ENCODE data around the gene SLC35E3.

The SLC35E3 gene

DNA sequence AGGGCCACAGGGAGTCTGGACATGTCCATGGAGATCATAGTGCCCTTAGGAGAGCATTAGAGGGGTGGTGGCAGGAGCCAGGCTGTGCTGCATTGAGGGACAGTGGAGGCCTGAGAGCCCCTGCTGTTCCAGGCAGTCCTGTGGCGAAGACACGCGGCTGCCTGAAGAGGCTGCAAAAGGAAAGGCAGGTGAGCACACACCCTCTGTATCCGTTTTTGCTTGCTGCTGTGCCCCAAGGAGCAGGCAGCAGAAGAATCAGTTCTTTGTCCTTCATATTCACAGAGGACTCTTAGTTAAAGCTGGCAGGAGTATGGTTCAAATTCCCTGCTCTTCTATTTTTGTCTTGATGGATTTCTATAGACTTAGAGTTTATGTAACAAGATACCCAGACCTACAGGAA, 4.5 kb downstream of the SLC35E3 start:
- H3K9me3 ChIP-seq: no peaks in the 10 kb centered on the region
- no peak overlapping the region for H3K4me3 ChIP-seq
- intact Hi-C loops (cut with DNase I; ENCODE audit: low total_unique reads): no loop called here
- no peak for DNase-seq
- H3K36me3 ChIP-seq: peaks cover 34 to 36% (median 35%) of the 10 kb centered on the region in 3 donors
- H3K4me1 ChIP-seq: peaks cover 0 to 18% (median 9%) of the 10 kb centered on the region in 4 donors
- no peaks in the 10 kb centered on the region for H3K27me3 ChIP-seq
- TF ChIP-seq, protein P1, sequence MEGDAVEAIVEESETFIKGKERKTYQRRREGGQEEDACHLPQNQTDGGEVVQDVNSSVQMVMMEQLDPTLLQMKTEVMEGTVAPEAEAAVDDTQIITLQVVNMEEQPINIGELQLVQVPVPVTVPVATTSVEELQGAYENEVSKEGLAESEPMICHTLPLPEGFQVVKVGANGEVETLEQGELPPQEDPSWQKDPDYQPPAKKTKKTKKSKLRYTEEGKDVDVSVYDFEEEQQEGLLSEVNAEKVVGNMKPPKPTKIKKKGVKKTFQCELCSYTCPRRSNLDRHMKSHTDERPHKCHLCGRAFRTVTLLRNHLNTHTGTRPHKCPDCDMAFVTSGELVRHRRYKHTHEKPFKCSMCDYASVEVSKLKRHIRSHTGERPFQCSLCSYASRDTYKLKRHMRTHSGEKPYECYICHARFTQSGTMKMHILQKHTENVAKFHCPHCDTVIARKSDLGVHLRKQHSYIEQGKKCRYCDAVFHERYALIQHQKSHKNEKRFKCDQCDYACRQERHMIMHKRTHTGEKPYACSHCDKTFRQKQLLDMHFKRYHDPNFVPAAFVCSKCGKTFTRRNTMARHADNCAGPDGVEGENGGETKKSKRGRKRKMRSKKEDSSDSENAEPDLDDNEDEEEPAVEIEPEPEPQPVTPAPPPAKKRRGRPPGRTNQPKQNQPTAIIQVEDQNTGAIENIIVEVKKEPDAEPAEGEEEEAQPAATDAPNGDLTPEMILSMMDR (IDR thresholded peaks at IDR 0.05): no peak
- no peak overlapping the region for H3K27ac ChIP-seq

DNA sequence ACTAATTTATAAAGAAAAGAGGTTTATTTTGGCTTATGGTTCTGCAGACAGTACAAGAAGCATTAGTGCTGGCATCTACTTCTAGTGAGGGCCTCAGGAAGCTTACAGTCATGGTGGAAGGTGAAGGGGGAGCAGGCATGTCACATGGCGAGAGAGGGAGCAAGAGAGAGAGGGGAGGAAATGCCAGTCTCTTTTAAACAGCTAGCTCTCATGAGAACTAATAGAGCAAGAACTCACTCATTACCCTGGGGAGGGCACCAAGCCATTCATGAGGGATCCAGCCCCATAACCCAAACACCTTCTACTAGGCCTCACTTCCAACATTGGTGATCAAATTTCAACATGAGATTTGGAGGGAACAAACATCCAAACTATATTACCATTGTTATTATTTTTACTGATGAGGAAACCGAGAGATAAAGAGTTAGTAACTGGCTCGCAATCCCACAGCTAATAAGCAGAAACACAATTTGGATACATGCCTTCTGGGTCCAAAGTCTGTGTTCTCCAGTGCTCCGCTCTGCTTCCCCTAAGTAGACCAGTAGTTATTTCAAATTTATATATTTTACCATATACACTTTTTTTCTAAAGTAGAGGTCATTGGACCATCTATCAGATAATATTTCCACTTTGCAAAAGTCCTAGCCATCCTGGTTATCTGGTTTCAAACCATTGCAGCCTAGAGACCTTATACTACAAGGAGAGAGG, 9.7 kb downstream of the SLC35E3 start:
- intact Hi-C loops (cut with DNase I; ENCODE audit: low total_unique reads): no loop called here
- H3K9me3 ChIP-seq: no peaks in the 10 kb centered on the region
- H3K4me3 ChIP-seq: no peak overlapping the region
- DNase-seq: no peak
- H3K4me1 ChIP-seq: no peaks in the 10 kb centered on the region
- H3K27ac ChIP-seq: no peak overlapping the region
- TF ChIP-seq, protein P1 (IDR thresholded peaks at IDR 0.05): no peak
- no peaks in the 10 kb centered on the region for H3K27me3 ChIP-seq
- H3K36me3 ChIP-seq: peaks cover 52 to 59% (median 58%) of the 10 kb centered on the region in 3 donors

DNA sequence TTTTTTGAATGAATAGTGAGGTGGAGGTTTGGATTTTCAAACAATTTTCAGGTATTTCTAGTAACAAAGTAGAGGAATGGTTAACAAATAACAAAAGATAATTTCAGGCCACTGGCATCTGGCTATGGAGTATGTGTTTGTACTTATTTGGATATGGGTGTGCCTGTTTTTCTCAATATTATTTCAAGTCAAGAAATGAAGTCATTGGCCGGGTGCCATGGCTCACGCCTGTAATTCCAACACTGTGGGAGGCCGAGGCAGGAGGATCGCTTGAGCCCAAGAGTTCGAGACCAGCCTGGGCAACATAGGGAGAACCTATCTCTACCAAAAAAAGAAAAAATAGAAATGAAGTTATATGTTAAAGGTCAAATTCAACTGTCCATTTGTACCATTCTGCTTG, 13.9 kb downstream of the SLC35E3 start:
- H3K27me3 ChIP-seq: no peaks in the 10 kb centered on the region
- no peaks in the 10 kb centered on the region for H3K9me3 ChIP-seq
- DNase-seq: no peak
- peaks cover 54 to 65% (median 62%) of the 10 kb centered on the region in 3 donors for H3K36me3 ChIP-seq
- H3K27ac ChIP-seq: no peak overlapping the region
- intact Hi-C loops (cut with DNase I; ENCODE audit: low total_unique reads): no loop called here
- H3K4me3 ChIP-seq: no peak overlapping the region
- TF ChIP-seq, protein P1 (IDR thresholded peaks at IDR 0.05): no peak
- H3K4me1 ChIP-seq: no peaks in the 10 kb centered on the region

DNA sequence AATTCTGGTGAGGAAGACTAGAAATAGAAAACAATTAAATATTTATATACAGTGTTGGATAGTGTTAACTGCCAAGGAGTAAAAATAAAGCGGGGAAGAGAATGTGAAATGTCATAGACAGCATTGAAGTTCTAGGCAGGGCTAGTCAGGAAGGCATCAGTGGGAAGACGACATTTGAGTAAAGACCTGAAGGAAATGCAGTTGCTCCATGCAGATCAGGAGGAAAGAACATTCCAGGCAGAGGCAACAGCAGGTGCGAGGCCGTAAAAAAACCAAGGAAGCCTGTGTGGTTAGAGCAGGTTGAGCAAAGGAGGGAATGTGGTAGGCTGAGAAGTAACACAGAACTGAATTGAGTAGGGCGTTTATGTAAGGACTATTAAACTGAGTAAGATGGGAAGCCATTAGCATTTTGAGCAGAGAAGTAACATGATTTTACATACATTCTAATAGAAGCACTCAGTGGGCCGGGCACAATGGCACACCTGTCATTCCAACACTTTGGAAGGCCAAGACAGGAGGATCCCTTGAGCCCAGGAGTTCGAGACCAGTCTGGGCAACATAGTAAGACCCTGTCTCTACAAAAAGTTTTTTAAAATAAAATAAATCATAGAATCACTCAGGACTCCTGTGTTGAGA, 14.9 kb downstream of the SLC35E3 start:
- H3K4me1 ChIP-seq: no peaks in the 10 kb centered on the region
- DNase-seq: no peak
- H3K4me3 ChIP-seq: no peak overlapping the region
- H3K27ac ChIP-seq: no peak overlapping the region
- H3K36me3 ChIP-seq: peaks cover 49 to 57% (median 51%) of the 10 kb centered on the region in 3 donors
- no peaks in the 10 kb centered on the region for H3K27me3 ChIP-seq
- intact Hi-C loops (cut with DNase I; ENCODE audit: low total_unique reads): no loop called here
- H3K9me3 ChIP-seq: no peaks in the 10 kb centered on the region
- TF ChIP-seq, protein P1 (IDR thresholded peaks at IDR 0.05): no peak

DNA sequence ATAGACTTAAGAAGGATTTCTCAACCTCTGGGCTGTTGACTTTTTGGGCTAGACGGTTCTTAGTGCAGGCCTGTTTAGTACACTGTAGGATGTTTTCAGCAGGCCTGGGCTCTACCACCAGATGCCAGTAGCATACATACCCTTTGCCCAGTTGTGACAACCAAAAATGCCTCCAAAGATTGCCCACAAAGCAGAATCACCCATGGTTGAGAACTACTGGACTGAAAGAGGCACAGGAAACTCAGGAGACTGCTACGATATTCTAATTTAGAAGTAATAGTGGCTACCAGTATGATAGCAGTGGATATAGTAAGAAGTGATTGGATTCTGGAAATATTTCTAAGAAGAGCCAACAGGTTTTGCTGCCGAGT, 15.5 kb downstream of the SLC35E3 start:
- peaks cover 54 to 61% (median 54%) of the 10 kb centered on the region in 3 donors for H3K36me3 ChIP-seq
- H3K9me3 ChIP-seq: no peaks in the 10 kb centered on the region
- TF ChIP-seq, protein P1 (IDR thresholded peaks at IDR 0.05): no peak
- no peak for DNase-seq
- H3K27me3 ChIP-seq: no peaks in the 10 kb centered on the region
- intact Hi-C loops (cut with DNase I; ENCODE audit: low total_unique reads): no loop called here
- H3K4me1 ChIP-seq: no peaks in the 10 kb centered on the region
- no peak overlapping the region for H3K4me3 ChIP-seq
- H3K27ac ChIP-seq: no peak overlapping the region

All from tibial artery (tissue), 4 donors.